GM10266 (cell line): ENCODE data around the gene UBE2E3.

Experiments
- DNase-seq: peaks from one replicate; pipeline ENCODE4 v3.0.0; 2012; ENCODE audit errors: extremely low spot score
- TF ChIP-seq, protein P1 (sequence below): IDR thresholded peaks from 2 replicates; pipeline ENCODE4 v1.5.1; 2012; ENCODE audit warnings: mild to moderate bottlenecking, low read depth; ENCODE audit not compliant: control insufficient read depth, insufficient read depth; ENCODE audit errors: missing control alignments

Gene UBE2E3

DNA sequence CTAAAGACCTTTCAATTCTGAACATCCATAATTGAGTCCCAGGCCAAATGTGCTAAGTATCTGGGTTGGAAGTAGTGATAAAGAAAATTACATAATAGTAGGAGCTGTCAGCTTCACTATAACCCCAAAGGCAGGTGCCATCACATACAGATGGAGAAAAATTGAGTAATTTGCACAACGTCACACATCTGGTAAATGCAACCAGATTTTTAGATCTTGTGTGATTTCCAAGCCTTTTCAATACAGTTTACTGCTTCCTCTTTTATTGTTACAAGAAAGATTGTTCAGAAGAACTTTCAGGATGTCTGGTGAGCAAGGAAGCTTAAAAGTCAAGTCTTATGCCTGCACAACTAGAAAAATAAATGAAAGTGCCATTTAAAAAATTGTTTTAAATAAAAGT lies 62.3 kb downstream of the UBE2E3 start:
- TF ChIP-seq, protein P1, sequence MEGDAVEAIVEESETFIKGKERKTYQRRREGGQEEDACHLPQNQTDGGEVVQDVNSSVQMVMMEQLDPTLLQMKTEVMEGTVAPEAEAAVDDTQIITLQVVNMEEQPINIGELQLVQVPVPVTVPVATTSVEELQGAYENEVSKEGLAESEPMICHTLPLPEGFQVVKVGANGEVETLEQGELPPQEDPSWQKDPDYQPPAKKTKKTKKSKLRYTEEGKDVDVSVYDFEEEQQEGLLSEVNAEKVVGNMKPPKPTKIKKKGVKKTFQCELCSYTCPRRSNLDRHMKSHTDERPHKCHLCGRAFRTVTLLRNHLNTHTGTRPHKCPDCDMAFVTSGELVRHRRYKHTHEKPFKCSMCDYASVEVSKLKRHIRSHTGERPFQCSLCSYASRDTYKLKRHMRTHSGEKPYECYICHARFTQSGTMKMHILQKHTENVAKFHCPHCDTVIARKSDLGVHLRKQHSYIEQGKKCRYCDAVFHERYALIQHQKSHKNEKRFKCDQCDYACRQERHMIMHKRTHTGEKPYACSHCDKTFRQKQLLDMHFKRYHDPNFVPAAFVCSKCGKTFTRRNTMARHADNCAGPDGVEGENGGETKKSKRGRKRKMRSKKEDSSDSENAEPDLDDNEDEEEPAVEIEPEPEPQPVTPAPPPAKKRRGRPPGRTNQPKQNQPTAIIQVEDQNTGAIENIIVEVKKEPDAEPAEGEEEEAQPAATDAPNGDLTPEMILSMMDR: no peak
- DNase-seq: no peak

GRCh38 chr2:181046833-181047232 lies 66.4 kb downstream of the UBE2E3 start:
- TF ChIP-seq, protein P1: no peak
- no peak for DNase-seq

- TF ChIP-seq, protein P1: no peak
- no peak for DNase-seq
Observed at GRCh38 chr2:181047829-181048228, 67.4 kb downstream of the UBE2E3 start.

GRCh38 chr2:181051861-181052522 lies 71.6 kb downstream of the UBE2E3 start:
- no peak for DNase-seq
- TF ChIP-seq, protein P1: no peak

- TF ChIP-seq, protein P1: no peak
- DNase-seq: no peak
Observed at GRCh38 chr2:181052523-181052891, 72.1 kb downstream of the UBE2E3 start.

GRCh38 chr2:181054256-181054655 lies 73.9 kb downstream of the UBE2E3 start:
- no peak for DNase-seq
- TF ChIP-seq, protein P1: no peak

DNA sequence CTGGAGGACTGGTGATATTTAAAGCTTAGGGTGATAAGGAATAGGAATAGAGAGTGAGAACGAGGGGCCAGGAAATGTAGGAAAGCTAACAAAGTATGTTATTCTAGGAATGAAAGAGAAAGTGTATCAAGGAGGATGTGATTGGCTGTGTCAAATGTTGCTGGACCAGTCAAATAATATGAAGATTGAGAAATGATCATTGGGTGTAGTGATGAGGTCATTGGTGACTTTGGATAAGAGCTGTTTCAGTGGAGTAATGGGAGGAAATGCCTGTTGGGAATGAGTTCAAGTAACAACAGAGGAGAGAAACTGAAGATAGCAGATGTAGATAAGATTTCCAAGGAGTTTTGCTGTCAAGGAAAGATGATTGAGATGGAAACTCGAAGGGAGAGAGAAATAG lies 74.4 kb downstream of the UBE2E3 start:
- no peak for DNase-seq
- TF ChIP-seq, protein P1: no peak
